Epithelial cell of esophagus (primary cell): Measurements from ENCODE around the gene CTDNEP1.

Experiments
- DNase-seq: peaks from one replicate; pipeline ENCODE4 v3.0.0; 2010; ENCODE audit warnings: low read depth
- H3K4me3 ChIP-seq: 2 replicates; pipeline ENCODE4 v1.5.1; 2011; ENCODE audit warnings: mild to moderate bottlenecking, low read length, control low read depth
- TF ChIP-seq, protein P1 (sequence below): IDR thresholded peaks from 2 replicates; pipeline ENCODE4 v1.5.1; 2011; ENCODE audit warnings: low read depth, mild to moderate bottlenecking, low read length, control low read depth, inconsistent platforms; ENCODE audit not compliant: insufficient read depth; ENCODE audit errors: missing control alignments

Gene CTDNEP1

DNA sequence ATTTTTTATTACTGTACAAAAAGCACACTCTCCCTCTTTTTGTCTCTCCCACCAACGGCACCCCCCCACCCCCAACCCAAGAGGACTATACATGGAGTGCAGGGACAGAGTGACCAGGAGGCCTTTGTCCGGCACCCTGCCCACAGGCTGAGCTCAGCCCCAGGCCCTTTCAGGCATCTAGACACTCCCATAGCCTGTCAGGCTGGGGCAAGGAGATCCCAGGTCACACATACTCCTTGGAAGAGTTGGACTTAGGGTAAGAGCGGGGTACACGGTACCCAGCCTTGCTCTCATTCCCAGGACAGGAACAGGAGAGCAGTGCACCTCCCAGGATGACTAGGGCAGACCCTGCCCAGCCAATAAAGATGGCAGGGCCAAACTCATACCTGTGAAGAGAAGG is 8.6 kb upstream of the CTDNEP1 start:
- H3K4me3 ChIP-seq = peak overlapping the region; percentile 55
- no peak for DNase-seq
- TF ChIP-seq, protein P1, sequence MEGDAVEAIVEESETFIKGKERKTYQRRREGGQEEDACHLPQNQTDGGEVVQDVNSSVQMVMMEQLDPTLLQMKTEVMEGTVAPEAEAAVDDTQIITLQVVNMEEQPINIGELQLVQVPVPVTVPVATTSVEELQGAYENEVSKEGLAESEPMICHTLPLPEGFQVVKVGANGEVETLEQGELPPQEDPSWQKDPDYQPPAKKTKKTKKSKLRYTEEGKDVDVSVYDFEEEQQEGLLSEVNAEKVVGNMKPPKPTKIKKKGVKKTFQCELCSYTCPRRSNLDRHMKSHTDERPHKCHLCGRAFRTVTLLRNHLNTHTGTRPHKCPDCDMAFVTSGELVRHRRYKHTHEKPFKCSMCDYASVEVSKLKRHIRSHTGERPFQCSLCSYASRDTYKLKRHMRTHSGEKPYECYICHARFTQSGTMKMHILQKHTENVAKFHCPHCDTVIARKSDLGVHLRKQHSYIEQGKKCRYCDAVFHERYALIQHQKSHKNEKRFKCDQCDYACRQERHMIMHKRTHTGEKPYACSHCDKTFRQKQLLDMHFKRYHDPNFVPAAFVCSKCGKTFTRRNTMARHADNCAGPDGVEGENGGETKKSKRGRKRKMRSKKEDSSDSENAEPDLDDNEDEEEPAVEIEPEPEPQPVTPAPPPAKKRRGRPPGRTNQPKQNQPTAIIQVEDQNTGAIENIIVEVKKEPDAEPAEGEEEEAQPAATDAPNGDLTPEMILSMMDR = no peak

- DNase-seq = no peak
- no peak overlapping the region for H3K4me3 ChIP-seq
Observed at GRCh38 chr17:7259555-7259889, 8.0 kb upstream of the CTDNEP1 start.

DNA sequence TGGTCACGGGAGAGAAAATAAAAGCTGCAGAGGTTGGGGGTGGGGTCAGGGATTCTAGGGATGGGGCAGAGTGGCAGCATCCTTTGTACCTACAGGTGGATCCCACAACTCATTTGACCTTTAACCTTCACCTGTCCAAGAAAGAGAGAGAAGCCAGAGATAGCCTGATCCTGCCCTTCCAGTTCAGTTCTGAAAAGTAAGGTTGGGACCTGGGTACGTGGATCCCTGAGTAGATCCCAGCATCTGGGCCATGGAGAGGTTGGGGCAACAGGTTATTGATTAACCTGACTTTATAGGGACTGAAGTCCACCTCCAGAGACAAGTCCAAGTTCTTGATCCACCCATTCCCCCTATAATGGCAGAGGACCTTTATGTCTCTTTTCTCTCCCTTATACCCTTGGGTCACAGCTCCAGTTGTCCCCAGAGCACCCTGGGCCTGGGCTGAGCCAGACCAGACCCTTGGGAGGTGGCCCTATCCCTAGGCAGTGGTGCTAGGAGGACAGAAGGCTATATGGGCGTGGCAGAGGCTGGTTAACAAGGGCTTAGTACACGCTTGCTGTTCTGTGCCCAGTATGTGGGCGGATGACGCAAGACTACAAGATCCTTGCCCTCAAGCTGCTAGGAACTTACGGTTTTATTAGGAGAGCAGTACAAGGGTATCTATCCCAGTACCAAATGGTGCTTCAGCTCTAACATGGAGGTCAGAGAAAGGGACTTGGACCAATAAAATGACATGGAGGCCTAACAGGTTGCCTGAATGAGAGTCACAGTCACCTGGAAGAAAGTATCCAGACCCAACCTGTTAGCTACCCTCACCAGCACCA is 7.4 kb upstream of the CTDNEP1 start:
- DNase-seq = peak; percentile 92
- no peak overlapping the region for H3K4me3 ChIP-seq
- TF ChIP-seq, protein P1 = no peak

More at GRCh38 chr17:7259555-7259889, 8.0 kb upstream of the CTDNEP1 start:
- TF ChIP-seq, protein P1 = no peak

DNA sequence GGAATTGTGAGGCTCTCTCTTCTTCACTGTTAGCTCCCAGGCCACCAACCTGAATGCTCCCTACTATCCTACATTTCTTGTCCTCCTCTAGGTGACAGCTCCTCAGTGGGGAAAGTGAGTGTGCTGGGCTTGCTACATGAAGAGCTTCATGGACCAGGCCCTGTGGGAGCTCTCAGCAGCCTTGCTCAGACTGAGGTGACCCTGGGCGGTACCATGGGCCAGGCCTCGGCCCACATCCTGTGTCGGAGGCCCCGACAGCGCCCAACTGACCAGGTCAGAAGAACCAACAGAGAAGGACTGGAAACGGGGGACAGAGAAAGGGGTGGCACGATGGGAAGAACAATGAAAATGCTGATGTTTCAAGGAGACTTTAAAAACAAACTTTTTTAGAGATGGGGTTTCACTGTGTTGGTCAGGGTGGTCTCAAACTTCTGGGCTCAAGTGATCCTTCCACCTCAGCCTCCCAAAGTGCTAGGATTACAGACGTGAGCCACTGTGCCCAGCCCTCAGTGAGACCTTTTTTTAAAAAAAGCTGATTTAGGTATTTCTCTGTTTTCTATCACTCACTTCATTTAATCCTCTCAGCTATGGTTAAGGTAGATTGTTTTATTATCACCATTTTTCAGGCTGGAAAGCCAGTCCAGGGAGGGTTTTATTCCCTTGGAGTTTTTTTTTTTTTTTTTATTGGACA is 5.4 kb upstream of the CTDNEP1 start:
- H3K4me3 ChIP-seq = no peak overlapping the region
- DNase-seq = no peak
- TF ChIP-seq, protein P1 = no peak

DNA sequence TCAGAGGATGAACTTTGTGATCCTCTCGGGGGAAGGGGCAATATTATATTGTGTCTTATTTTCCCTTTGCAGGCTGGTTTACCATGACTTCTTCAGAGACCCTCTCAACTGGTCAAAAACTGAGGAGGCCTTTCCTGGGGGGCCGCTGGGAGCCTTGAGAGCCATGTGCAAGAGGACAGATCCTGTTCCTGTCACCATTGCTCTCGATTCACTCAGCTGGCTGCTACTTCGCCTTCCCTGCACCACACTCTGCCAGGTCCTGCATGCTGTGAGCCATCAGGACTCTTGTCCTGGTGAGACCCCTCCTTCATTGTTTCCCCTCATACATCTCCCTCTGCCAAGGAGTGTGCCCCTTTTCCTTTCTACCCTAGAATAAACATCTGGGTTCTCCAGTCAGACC is 3.0 kb upstream of the CTDNEP1 start:
- DNase-seq = no peak
- TF ChIP-seq, protein P1 = no peak
- no peak overlapping the region for H3K4me3 ChIP-seq

DNA sequence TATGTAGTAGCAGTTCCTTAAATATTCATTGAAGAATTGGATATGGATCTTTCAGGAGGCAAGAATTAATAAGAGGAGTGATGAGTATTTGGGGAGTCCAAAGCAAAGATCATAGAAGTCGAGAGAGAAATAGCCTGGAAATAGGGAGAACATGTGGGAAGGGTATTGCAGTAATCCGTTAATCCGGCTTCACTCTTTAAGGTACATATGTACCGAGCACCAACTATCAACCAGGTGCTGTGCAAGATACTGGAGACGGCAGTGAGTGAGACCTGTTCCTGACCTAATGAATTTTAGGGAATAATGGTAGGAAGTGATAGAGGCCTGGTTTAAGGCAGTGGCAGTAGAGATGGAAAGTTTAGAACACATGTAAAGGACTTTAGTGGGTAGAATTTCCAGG is 1.5 kb upstream of the CTDNEP1 start:
- TF ChIP-seq, protein P1 = no peak
- no peak for DNase-seq
- peak overlapping the region; percentile 77 for H3K4me3 ChIP-seq
